Measurements from ENCODE around the gene TATDN2. TPM values are rescaled to one million over a fixed set of nuclear protein-coding genes. Genes with fewer than 3 reads are reported as not detected.

Gene TATDN2
- total RNA-seq, 2 experiments from 2014 or later = 40.0 to 40.2 TPM

- no peaks in the 10 kb centered on the region for H3K27me3 Mint-ChIP-seq
- peaks cover 63% of the 10 kb centered on the region for H3K4me1 Mint-ChIP-seq
- peak; percentile 28 for ATAC-seq
- POLR2A ChIA-PET = interaction anchor here (0.9 kb wide), 1 partner anchor 31 kb away, joined by 3 read pairs; no protein-coding TSS in a partner anchor
- intact Hi-C loops (cut with DNase I, micrococcal nuclease) = loop anchor here in 1 of 2 experiments (2.0 to 10.0 kb wide), 4 partner anchors 29 to 239 kb away; partner anchors contain the start of genes EMC3 and IRAK2
- peak overlapping the region; percentile 40 for H3K27ac Mint-ChIP-seq
- H3K9me3 Mint-ChIP-seq (ENCODE audit: low read depth) = no peaks in the 10 kb centered on the region
- H3K4me3 Mint-ChIP-seq = no peak overlapping the region
- peak; percentile 65 for DNase-seq
- CTCF ChIA-PET = interaction anchor here (0.7 to 2.6 kb wide), 10 partner anchors 10 to 60 kb away, joined by 3 to 18 read pairs (median 4); partner anchors contain the start of gene IRAK2
- peaks cover 14% of the 10 kb centered on the region for H3K36me3 Mint-ChIP-seq (ENCODE audit: low read depth)
Observed at GRCh38 chr3:10223676-10224639, 24.3 kb upstream of the TATDN2 start.

GRCh38 chr3:10224794-10225665, 23.2 kb upstream of the TATDN2 start:
- ChIA-PET POLR2A (no interaction called here), CTCF (interaction anchor here (0.7 to 1.5 kb wide), 6 partner anchors 17 to 98 kb away, joined by 3 to 4 read pairs (median 3); no protein-coding TSS in a partner anchor)
- intact Hi-C loops (cut with DNase I, micrococcal nuclease) = loop anchor here (1.0 to 10.0 kb wide), 8 partner anchors 30 to 240 kb away; partner anchors contain the start of genes BRK1 (in 2 of the 2), IRAK2 (in 2 of the 2) and EMC3 (in 1 of the 2)
- ATAC-seq (peak; percentile 72), DNase-seq (peak; percentile 83)
- Mint-ChIP-seq H3K36me3 (ENCODE audit: low read depth) (peaks cover 11% of the 10 kb centered on the region), H3K27me3 (no peaks in the 10 kb centered on the region), H3K4me3 (no peak overlapping the region), H3K4me1 (peaks cover 69% of the 10 kb centered on the region), H3K27ac (peak overlapping the region; percentile 83), H3K9me3 (ENCODE audit: low read depth) (no peaks in the 10 kb centered on the region)

- DNase-seq (no peak), ATAC-seq (no peak)
- POLR2A ChIA-PET = interaction anchor here (0.6 kb wide), 2 partner anchors 32 to 407 kb away, joined by 3 to 9 read pairs; no protein-coding TSS in a partner anchor
- intact Hi-C loops (cut with DNase I, micrococcal nuclease) = loop anchor here in 1 of 2 experiments (5.0 to 10.0 kb wide), 2 partner anchors 109 to 241 kb away; partner anchors contain the start of genes BRK1 and EMC3
- Mint-ChIP-seq H3K27ac (no peak overlapping the region), H3K4me1 (peaks cover 62% of the 10 kb centered on the region), H3K9me3 (ENCODE audit: low read depth) (no peaks in the 10 kb centered on the region), H3K27me3 (no peaks in the 10 kb centered on the region), H3K4me3 (no peak overlapping the region), H3K36me3 (ENCODE audit: low read depth) (peaks cover 13% of the 10 kb centered on the region)
- CTCF ChIA-PET = interaction anchor here (0.8 to 1.5 kb wide), 5 partner anchors 16 to 99 kb away, joined by 3 to 4 read pairs (median 3); no protein-coding TSS in a partner anchor
Observed at GRCh38 chr3:10226293-10226692, 22.0 kb upstream of the TATDN2 start.

- Mint-ChIP-seq H3K27me3 (no peaks in the 10 kb centered on the region), H3K9me3 (ENCODE audit: low read depth) (no peaks in the 10 kb centered on the region), H3K27ac (peak overlapping the region; percentile 89), H3K36me3 (ENCODE audit: low read depth) (peaks cover 12% of the 10 kb centered on the region), H3K4me1 (peaks cover 51% of the 10 kb centered on the region), H3K4me3 (no peak overlapping the region)
- peak; percentile 61 for ATAC-seq
- intact Hi-C loops (cut with DNase I, micrococcal nuclease) = loop anchor here (1.0 to 10.0 kb wide), 5 partner anchors 14 to 244 kb away; partner anchors contain the start of genes BRK1 (in 1 of the 2), EMC3 (in 1 of the 2) and TATDN2 (in 1 of the 2)
- ChIA-PET CTCF (interaction anchor here (1.2 to 1.5 kb wide), 2 partner anchors 10 to 14 kb away, joined by 4 to 9 read pairs; no protein-coding TSS in a partner anchor), POLR2A (interaction anchor here (0.5 to 1.6 kb wide), 4 partner anchors 20 to 1012 kb away, joined by 3 to 4 read pairs (median 3); partner anchors contain the start of genes EMC3 and TATDN2)
- DNase-seq = peak; percentile 71
Observed at GRCh38 chr3:10228248-10228950, 19.9 kb upstream of the TATDN2 start.

GRCh38 chr3:10229576-10229975, 18.7 kb upstream of the TATDN2 start:
- peak overlapping the region; percentile 32 for H3K27ac Mint-ChIP-seq
- H3K4me3 Mint-ChIP-seq = no peak overlapping the region

GRCh38 chr3:10232137-10232536, 16.1 kb upstream of the TATDN2 start:
- POLR2A ChIA-PET = no interaction called here
- Mint-ChIP-seq H3K4me1 (peaks cover 31% of the 10 kb centered on the region), H3K36me3 (ENCODE audit: low read depth) (peaks cover 18% of the 10 kb centered on the region), H3K27me3 (no peaks in the 10 kb centered on the region), H3K27ac (peak overlapping the region; percentile 17), H3K4me3 (no peak overlapping the region), H3K9me3 (ENCODE audit: low read depth) (no peaks in the 10 kb centered on the region)
- CTCF ChIA-PET = interaction anchor here (0.8 to 1.8 kb wide), 4 partner anchors 10 to 109 kb away, joined by 3 to 7 read pairs (median 3); no protein-coding TSS in a partner anchor
- no peak for DNase-seq
- intact Hi-C loops (cut with DNase I, micrococcal nuclease) = no loop called here
- ATAC-seq = peak; percentile 13

More at GRCh38 chr3:10229576-10229975, 18.7 kb upstream of the TATDN2 start:
- intact Hi-C loops (cut with DNase I, micrococcal nuclease) = loop anchor here (1.0 to 10.0 kb wide), 3 partner anchors 9 to 245 kb away; partner anchors contain the start of genes BRK1 (in 1 of the 2) and EMC3 (in 1 of the 2)
- ChIA-PET POLR2A (interaction anchor here (0.6 to 1.6 kb wide), 2 partner anchors 18 to 695 kb away, joined by 3 read pairs; partner anchors contain the start of gene TATDN2), CTCF (interaction anchor here (0.7 to 1.5 kb wide), 2 partner anchors 13 to 70 kb away, joined by 4 to 9 read pairs; no protein-coding TSS in a partner anchor)
- peaks cover 9% of the 10 kb centered on the region for H3K36me3 Mint-ChIP-seq (ENCODE audit: low read depth)
- DNase-seq (no peak), ATAC-seq (no peak)
- H3K9me3 Mint-ChIP-seq (ENCODE audit: low read depth) = no peaks in the 10 kb centered on the region
- H3K4me1 Mint-ChIP-seq = peaks cover 41% of the 10 kb centered on the region
- H3K27me3 Mint-ChIP-seq = no peaks in the 10 kb centered on the region

GRCh38 chr3:10233988-10234387, 14.3 kb upstream of the TATDN2 start:
- ATAC-seq (no peak), DNase-seq (no peak)
- no peak overlapping the region for H3K27ac Mint-ChIP-seq
- intact Hi-C loops (cut with DNase I, micrococcal nuclease) = no loop called here
- H3K27me3 Mint-ChIP-seq = no peaks in the 10 kb centered on the region
- no peak overlapping the region for H3K4me3 Mint-ChIP-seq
- peaks cover 23% of the 10 kb centered on the region for H3K36me3 Mint-ChIP-seq (ENCODE audit: low read depth)
- H3K4me1 Mint-ChIP-seq = peaks cover 28% of the 10 kb centered on the region
- CTCF ChIA-PET = interaction anchor here (0.9 to 1.8 kb wide), 3 partner anchors 8 to 94 kb away, joined by 3 to 7 read pairs (median 5); no protein-coding TSS in a partner anchor
- no peaks in the 10 kb centered on the region for H3K9me3 Mint-ChIP-seq (ENCODE audit: low read depth)
- POLR2A ChIA-PET = no interaction called here

GRCh38 chr3:10234526-10235230, 13.6 kb upstream of the TATDN2 start:
- intact Hi-C loops (cut with DNase I, micrococcal nuclease) = no loop called here

GRCh38 chr3:10235551-10235950, 12.7 kb upstream of the TATDN2 start:
- Mint-ChIP-seq H3K4me1 (peaks cover 26% of the 10 kb centered on the region), H3K36me3 (ENCODE audit: low read depth) (peaks cover 25% of the 10 kb centered on the region), H3K9me3 (ENCODE audit: low read depth) (no peaks in the 10 kb centered on the region), H3K27me3 (no peaks in the 10 kb centered on the region), H3K27ac (no peak overlapping the region), H3K4me3 (no peak overlapping the region)
- POLR2A ChIA-PET = no interaction called here
- intact Hi-C loops (cut with DNase I, micrococcal nuclease) = no loop called here
- no peak for ATAC-seq
- DNase-seq = no peak
- CTCF ChIA-PET = no interaction called here

More at GRCh38 chr3:10234526-10235230, 13.6 kb upstream of the TATDN2 start:
- Mint-ChIP-seq H3K27me3 (no peaks in the 10 kb centered on the region), H3K36me3 (ENCODE audit: low read depth) (peaks cover 26% of the 10 kb centered on the region), H3K27ac (no peak overlapping the region), H3K4me1 (peaks cover 25% of the 10 kb centered on the region), H3K4me3 (no peak overlapping the region), H3K9me3 (ENCODE audit: low read depth) (no peaks in the 10 kb centered on the region)
- ATAC-seq (no peak), DNase-seq (no peak)
- ChIA-PET POLR2A (no interaction called here), CTCF (no interaction called here)

Measured in activated CD4-positive, alpha-beta T cell treated with anti-CD3 and anti-CD28 coated beads for 36 hours (primary cell).